ENCODE data around the gene LAMA5.

The LAMA5 gene

DNA sequence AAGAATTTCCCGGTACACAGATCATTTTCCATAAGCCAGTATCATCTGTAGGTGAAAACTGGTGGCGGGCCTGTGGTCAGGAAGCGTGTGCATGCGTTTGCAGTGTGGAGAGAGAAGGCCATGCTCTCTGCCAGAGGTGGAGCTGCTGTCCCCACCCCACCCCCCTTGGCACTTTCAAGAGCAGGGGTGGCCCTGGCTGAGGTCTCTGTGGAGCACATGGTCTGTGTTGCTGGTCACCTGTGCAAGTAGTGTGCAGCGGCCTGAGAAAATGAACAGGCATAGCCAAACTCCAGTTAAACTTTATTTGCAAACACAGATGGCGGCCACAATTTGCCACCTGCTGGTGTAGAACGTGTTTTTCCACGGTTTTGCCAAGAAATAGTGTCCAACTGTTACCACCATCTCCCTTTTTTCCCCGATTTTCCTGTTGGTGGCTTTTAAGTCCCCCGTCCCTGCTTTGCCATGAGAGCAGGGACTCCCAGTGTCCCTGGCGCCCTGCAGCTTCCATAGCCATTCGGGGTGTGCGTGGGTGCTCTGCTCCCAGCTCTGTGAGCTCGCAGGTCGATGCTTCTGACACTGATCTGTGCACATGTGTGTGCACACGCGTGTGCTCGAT, 61.9 kb downstream of the LAMA5 start:
- DNase-seq (ENCODE audit: low read depth in 2 of 2): no peak

GRCh38 chr20:62304331-62305148, 62.6 kb downstream of the LAMA5 start:
- no peak for DNase-seq (ENCODE audit: low read depth in 2 of 2)

- DNase-seq (ENCODE audit: low read depth in 2 of 2): no peak
Measured at GRCh38 chr20:62303340-62304226, 63.5 kb downstream of the LAMA5 start.

- DNase-seq (ENCODE audit: low read depth in 2 of 2): no peak
Measured at GRCh38 chr20:62303062-62303339, 64.1 kb downstream of the LAMA5 start.

DNA sequence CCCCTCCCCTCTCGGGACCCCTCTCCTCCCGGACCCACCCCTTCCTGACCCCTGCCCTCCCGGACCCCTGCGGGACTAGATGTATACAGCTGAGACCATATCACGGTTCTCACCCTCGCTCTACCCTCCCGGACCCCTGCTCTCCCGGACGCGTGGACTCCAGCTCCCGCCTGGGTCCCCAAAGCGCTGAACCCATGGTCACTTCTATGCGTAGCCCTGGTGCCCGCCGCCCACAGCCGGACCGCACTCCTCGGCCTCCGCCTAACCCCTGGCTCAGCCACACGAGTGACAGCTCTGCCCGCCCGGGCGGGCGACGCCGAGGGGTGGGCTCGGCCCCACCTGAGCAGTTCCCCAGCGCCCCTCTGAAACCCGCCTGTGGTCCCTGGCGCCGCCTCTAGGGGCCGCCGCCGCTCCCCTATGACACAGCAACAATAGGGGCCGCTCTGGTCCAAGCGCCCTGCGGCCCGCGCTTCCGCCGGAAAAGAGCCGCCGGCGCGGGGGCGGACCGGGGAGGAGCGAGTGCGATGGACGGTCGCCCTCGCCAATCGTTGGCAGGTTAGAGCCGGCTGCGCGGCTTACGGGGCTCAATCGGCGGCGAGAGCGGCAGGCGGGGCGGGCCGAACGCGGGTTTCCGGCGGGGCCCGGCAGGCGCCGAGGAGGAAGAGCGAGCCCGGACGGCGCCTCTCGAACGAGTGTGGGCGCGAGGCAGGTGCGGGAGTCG, 64.6 kb downstream of the LAMA5 start, which contains the start of gene ADRM1:
Gene ADRM1 (plus strand): TSS at position 657 of the 721 bp plus-strand sequence. CDS start 572 bp downstream, outside the sequence.
- DNase-seq (ENCODE audit: low read depth in 2 of 2): peak; percentile 90 to 93

- DNase-seq (ENCODE audit: low read depth in 2 of 2): peak; percentile 71 to 72
Measured at GRCh38 chr20:62301773-62302340, 65.3 kb downstream of the LAMA5 start.

GRCh38 chr20:62301111-62301668, 65.9 kb downstream of the LAMA5 start:
- no peak for DNase-seq (ENCODE audit: low read depth in 2 of 2)

- DNase-seq (ENCODE audit: low read depth in 2 of 2): no peak
Measured at GRCh38 chr20:62300319-62300718, 66.8 kb downstream of the LAMA5 start.

GRCh38 chr20:62299666-62300236, 67.4 kb downstream of the LAMA5 start:
- DNase-seq (ENCODE audit: low read depth in 2 of 2): no peak

- DNase-seq (ENCODE audit: low read depth in 2 of 2): no peak
Measured at GRCh38 chr20:62298577-62299249, 68.4 kb downstream of the LAMA5 start.

DNA sequence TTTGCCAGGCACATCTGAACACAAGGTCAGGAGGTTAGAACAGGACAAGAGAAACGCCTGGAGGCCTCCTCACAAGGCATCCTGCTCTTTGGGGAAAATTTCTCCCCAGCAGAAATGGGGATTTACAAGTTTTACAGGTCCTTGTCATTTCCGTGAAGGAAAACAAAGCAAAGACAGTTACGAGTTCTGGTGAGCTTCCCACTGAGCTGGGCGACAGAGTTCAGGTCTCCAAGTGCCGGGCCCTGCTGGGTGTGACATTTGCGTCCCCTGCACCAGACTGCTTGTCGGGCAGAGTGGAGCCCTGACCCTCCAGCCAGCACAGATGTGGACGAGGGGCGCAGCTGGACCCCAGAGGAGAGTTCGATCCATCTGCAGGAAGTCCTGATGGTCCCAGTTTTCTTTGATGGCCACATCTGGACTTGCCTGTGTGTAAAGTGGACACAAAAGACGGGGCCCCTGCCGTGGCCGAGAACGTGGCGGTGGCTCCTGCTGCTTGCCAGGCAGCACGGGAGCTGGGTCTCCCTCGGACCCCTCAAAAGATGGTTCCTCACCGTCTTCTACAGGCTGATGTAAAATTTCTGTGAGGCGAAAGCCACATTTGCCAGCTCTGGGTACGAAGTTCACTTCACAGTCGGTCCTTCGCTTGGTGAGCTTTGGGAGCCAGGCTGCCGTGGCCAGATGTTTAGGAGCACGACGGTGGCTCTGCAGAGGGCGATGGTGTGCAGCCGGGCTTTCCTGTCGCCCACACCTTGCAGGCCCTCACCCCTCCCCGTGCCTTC, 69.5 kb downstream of the LAMA5 start:
- no peak for DNase-seq (ENCODE audit: low read depth in 2 of 2)

- no peak for DNase-seq (ENCODE audit: low read depth in 2 of 2)
Measured at GRCh38 chr20:62296724-62297448, 70.2 kb downstream of the LAMA5 start.

DNA sequence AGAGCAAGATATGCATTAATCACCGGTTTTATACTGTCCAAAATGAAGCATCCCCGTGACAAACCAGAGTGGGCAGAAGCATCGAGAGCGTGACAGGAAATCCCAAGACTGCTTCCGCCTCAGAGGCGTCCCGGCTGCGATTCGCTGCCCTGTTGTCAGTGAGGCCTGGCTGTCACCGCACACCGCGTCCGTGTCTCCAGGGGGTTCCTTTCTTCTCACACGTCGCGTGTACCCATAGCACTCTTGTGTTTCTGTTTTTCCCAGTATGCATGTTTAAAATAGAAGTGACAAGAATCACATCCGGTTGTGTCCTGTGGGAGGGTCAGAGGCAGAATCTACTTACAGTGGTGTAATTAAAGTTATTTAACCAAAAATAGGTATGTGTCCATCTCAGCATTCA, 72.6 kb downstream of the LAMA5 start:
- no peak for DNase-seq (ENCODE audit: low read depth in 2 of 2)

DNA sequence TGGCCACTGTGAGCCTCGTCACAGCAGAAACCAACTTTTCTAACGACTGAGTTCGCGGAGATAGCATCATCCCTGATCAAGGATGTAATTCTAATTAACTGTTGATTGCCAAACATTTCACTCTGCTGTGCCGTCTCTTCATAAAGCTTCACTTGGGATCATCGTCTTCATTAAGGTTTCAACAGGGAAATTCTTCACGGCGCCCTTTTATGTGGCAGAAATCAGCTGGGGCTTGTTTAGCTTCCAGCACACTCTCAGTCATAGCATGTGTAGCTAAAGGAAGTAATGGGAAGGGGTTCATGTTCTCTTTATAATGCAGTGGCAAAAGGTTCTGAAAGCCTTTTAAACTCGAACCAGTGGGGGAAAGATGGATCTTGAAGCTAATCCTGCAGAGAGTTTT, 73.2 kb downstream of the LAMA5 start:
- DNase-seq (ENCODE audit: low read depth in 2 of 2): no peak

DNA sequence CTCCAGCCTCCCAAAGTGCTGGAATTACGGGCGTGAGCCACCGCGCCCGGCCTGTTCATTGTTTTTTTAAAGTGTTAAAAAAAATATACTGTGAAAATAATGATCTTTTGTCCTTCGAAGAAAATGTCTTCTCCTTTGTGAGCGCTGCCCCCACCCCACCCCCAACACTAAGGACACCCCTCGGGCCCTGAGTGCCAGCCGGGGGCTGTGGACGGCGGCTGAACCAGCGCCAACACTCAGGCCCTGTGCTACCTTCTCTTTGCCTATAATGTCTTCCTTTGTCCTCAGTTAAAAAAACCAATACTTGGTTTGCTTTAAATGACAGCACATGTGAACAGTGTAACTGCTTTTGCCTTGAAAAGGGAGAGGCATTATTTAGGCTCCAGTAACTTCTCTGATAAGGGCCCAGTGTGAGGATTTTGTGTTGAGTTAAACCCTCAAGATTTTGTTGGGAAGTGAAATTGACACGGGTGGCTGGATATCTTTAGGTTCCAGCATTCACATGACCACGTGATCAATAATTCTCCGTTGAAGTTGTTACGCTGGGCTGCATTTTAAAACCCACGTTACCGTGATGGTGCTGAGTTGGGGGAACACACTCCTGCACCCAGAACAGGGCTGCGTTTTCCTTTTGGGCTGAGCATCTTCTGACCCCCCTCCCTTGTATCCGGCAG, 73.9 kb downstream of the LAMA5 start:
- no peak for DNase-seq (ENCODE audit: low read depth in 2 of 2)

DNA sequence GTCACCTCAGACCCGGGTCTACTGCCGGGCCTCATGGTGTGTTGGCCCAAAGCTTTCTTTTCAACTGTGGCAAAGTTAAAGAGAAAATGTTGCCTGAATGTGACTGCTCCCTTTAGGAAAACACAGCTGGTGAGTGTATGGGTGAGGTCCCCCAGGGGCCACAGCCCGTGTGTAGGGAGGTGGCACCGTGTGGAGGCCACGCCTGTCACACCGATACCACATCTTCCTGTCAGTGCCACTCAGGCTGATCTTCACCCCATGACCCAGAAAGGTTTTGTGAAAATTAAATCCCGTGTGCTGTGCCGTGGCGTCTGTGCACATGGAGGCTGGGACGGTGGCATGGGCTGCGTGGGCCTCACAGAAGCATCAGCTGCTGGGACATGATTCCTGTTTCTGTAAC, 75.0 kb downstream of the LAMA5 start:
- DNase-seq (ENCODE audit: low read depth in 2 of 2): no peak

GRCh38 chr20:62291251-62292066, 75.7 kb downstream of the LAMA5 start:
- no peak for DNase-seq (ENCODE audit: low read depth in 2 of 2)

Data from fibroblast of skin of left biceps (primary cell).